HG02938 (cell line): ENCODE data around the gene NFATC4.

Experiments
- ATAC-seq: cut with Tn5 transposase; IDR thresholded peaks from one replicate; pipeline ENCODE4 v1.9.1; 2021; ENCODE audit warnings: mild to moderate bottlenecking, moderate library complexity; ENCODE audit not compliant: unreplicated experiment

NFATC4 gene

GRCh38 chr14:24427537-24428508 is 59.8 kb downstream of the NFATC4 start:
- no peak for ATAC-seq

DNA sequence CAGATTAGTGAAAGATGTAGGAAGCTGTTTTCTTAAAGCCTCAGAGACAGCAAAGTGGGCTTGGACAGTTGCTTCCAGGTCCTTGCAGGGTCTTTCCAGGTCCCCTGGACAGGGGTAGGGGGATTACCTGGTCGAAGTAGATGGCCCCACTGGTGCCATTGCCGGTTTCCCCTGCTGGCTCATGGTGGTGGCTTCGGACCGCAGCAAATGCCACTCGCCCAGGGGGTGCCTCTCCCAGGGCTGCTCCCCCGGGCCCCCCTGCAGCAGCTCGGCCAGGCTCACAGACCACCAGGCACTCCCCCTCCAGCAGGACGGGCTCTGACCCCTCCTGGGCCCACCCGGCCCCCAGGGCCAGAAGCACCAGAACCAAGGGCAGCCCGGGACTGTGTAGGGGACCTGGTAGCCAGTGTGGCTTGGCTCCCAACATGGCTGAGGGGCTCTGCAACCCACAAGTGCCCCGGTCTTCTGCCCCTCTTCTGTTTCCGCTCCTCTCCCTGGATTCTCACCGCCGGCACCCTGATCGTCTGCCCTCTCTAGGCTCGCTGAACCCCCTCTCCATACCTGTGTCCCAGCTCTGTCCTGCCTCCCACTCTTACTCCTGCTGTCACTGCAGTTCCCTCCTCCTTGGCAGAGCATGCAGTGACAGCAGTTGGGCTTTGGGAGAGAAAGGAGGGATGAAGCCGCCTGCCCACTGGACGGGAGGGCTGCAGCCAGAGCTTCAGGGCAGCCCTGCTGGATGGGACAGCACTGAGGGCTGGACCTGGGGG is 60.8 kb downstream of the NFATC4 start:
- no peak for ATAC-seq
